SH-SY5Y (cell line): ENCODE results near the gene MMEL1.

ENCODE experiments used
- GATA2 ChIP-seq: IDR thresholded peaks from 2 replicates; pipeline ENCODE4 v1.6.1; 2011; ENCODE audit warnings: mild to moderate bottlenecking, low read depth, low read length
- GATA3 ChIP-seq: IDR thresholded peaks from 2 replicates; pipeline ENCODE4 v1.6.1; 2011; ENCODE audit warnings: low read depth, mild to moderate bottlenecking, low read length, moderate library complexity

DNA sequence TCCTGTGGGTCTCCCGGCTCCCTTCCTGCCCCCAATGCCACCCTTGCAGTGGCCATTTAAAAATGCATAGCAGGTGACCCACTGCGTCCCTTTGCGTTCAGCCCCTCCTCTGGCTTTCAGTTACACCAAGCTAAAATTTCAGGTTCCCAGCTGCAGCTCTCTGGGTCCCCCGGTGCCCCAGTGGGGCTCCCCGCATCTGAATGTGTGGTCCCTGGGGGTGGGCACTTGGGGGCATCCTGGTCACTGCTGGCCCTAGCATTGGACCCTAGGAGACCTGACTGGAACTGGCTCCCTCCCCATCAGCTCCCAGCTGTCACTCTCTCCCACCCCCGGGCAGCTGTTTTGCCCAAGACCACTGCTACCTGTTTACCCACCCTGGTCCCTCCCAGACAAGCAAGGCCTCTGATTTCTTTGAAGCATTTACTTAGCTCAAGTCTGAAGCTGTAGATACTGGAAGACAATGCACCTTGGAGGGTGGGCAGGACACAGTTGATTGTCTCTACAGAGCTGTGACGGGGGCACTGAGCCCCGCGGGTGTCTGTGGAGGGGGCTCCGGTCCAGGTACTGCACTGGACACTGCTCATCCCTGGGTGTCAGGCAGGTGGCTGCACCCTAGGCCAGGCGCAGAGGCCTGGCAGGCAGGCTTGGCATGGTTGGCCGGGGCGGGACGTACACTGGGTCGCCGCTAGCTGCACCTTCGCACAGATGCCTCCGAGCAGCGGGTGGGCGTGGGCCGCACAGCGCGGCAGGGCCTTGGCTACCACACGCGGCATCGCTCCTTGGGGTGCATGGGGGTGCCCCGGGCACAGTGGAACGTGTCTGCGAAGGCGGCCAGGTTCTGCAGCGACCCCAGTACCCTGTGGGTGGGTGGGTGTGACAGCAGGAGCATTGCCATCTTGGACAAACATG is 42.3 kb downstream of the MMEL1 start:
- no peak for TF ChIP-seq GATA2
- no peak for TF ChIP-seq GATA3
